ENCODE data around the gene SAXO2. TPM values are rescaled to one million over a fixed set of nuclear protein-coding genes. Genes with fewer than 3 reads are reported as not detected.

Gene SAXO2
- total and polyA plus RNA-seq, 2 experiments from 2014 or later = 0.73 to 10.1 TPM

DNA sequence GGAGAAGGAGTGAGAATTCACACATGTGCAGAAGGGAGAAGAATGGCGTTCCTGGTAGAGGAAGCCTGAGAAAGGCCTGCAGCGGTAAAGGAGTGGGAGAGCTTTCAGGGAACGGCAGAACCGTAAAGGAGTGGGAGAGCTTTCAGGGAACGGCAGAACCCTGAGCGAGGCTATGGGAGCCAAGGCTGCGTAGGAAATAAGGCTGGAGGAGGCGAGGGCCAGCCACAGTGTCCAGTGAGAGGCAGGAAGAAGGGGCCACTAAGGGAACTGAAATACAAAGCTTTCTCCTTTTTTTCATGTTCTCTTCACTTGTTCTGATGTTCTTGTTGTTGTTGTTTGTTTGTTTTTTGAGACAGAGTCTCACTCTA is 45.1 kb downstream of the SAXO2 start:
- Mint-ChIP-seq H3K4me3 (no peak overlapping the region), H3K27ac (no peak overlapping the region), H3K27me3 (ENCODE audit: insufficient read depth, low read depth, poor library complexity) (peaks cover 3% of the 10 kb centered on the region), H3K4me1 (no peaks in the 10 kb centered on the region), H3K9me3 (peaks cover 5% of the 10 kb centered on the region; the same call in 1 of the 3 replicates), H3K36me3 (ENCODE audit: low read depth) (no peaks in the 10 kb centered on the region)
- Histone ChIP-seq H3K36me3 (ENCODE audit: insufficient read depth) (no peaks in the 10 kb centered on the region), H3K27ac (ENCODE audit: low read depth) (no peak overlapping the region), H3K9me2 (ENCODE audit: insufficient read depth) (no peaks in the 10 kb centered on the region), H4K20me1 (replicated peaks; ENCODE audit: insufficient read depth) (no peaks in the 10 kb centered on the region), H3F3A (replicated peaks; ENCODE audit: low read depth) (no peaks in the 10 kb centered on the region), H3K4me1 (ENCODE audit: insufficient read depth) (no peaks in the 10 kb centered on the region), H2AFZ (no peak overlapping the region), H3K79me2 (replicated peaks; ENCODE audit: insufficient read depth) (no peaks in the 10 kb centered on the region), H3K27me3 (ENCODE audit: insufficient read depth) (no peaks in the 10 kb centered on the region), H3K4me2 (no peak overlapping the region), H3K4me3 (no peak overlapping the region)
- DNase-seq (ENCODE audit: low spot score) = no peak
- no peak for TF ChIP-seq NANOG (IDR thresholded peaks at IDR 0.05; ENCODE audit: borderline replicate concordance)
- no peak for ATAC-seq

DNA sequence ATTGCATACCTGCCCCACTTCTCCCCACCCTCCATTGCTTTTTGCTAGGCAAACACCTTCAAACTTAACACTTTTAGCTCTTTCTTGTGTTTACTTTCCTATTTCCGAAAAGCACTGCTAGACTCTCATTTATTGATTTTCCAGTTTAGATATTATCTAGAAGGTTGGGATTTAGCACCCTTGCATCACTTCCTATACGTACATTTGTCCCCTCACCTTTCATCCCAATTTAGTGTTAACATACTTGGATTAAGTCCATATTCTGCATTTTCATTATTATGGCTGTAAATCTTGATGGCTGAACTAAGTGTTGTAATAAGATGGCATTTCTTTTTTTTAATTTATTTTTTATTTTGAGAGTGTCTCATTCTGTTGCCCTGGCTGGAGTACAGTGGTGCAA is 47.2 kb downstream of the SAXO2 start:
- Histone ChIP-seq H3K36me3 (ENCODE audit: insufficient read depth) (no peaks in the 10 kb centered on the region), H3K79me2 (replicated peaks; ENCODE audit: insufficient read depth) (no peaks in the 10 kb centered on the region), H3K27me3 (ENCODE audit: insufficient read depth) (no peaks in the 10 kb centered on the region), H3K4me2 (no peak overlapping the region), H3K9me2 (ENCODE audit: insufficient read depth) (no peaks in the 10 kb centered on the region), H3K4me3 (no peak overlapping the region), H2AFZ (no peak overlapping the region), H3K4me1 (ENCODE audit: insufficient read depth) (no peaks in the 10 kb centered on the region), H3K27ac (ENCODE audit: low read depth) (no peak overlapping the region), H4K20me1 (replicated peaks; ENCODE audit: insufficient read depth) (no peaks in the 10 kb centered on the region), H3F3A (replicated peaks; ENCODE audit: low read depth) (no peaks in the 10 kb centered on the region)
- DNase-seq (ENCODE audit: low spot score) = no peak
- no peaks in the 10 kb centered on the region for H3K4me1 Mint-ChIP-seq
- no peak for ATAC-seq
- no peak overlapping the region for H3K27ac Mint-ChIP-seq
- no peak overlapping the region for H3K4me3 Mint-ChIP-seq
- no peaks in the 10 kb centered on the region; the same call in 2 of the 3 replicates for H3K36me3 Mint-ChIP-seq (ENCODE audit: low read depth)
- H3K9me3 Mint-ChIP-seq = peaks cover 5% of the 10 kb centered on the region; the same call in 1 of the 3 replicates
- H3K27me3 Mint-ChIP-seq (ENCODE audit: insufficient read depth, low read depth, poor library complexity) = no peaks in the 10 kb centered on the region
- no peak for TF ChIP-seq POLR2AphosphoS5 (IDR thresholded peaks at IDR 0.05; ENCODE audit: low read depth)
- TF ChIP-seq CREB1 (CRISPR knock-in tag; IDR thresholded peaks at IDR 0.05; ENCODE audit: low read depth) = no peak
- no peak for TF ChIP-seq JUNB (IDR thresholded peaks at IDR 0.05; ENCODE audit: unreplicated experiment)
- TF ChIP-seq STAT1 (IDR thresholded peaks at IDR 0.05; ENCODE audit: unreplicated experiment) = no peak
- TF ChIP-seq EZH2phosphoT487 (IDR thresholded peaks at IDR 0.05; ENCODE audit: unreplicated experiment) = no peak
- no peak for TF ChIP-seq ZNF114 (CRISPR knock-in tag; IDR thresholded peaks at IDR 0.05)
- TF ChIP-seq NANOG (IDR thresholded peaks at IDR 0.05; ENCODE audit: borderline replicate concordance) = no peak
- TF ChIP-seq EZH2 (IDR thresholded peaks at IDR 0.05; ENCODE audit: low read depth, unreplicated experiment) = no peak
- no peak for TF ChIP-seq REST (IDR thresholded peaks at IDR 0.05; ENCODE audit: unreplicated experiment)
- TF ChIP-seq, protein P1, sequence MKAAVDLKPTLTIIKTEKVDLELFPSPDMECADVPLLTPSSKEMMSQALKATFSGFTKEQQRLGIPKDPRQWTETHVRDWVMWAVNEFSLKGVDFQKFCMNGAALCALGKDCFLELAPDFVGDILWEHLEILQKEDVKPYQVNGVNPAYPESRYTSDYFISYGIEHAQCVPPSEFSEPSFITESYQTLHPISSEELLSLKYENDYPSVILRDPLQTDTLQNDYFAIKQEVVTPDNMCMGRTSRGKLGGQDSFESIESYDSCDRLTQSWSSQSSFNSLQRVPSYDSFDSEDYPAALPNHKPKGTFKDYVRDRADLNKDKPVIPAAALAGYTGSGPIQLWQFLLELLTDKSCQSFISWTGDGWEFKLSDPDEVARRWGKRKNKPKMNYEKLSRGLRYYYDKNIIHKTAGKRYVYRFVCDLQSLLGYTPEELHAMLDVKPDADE (IDR thresholded peaks at IDR 0.05) = no peak
- TF ChIP-seq ZNF331 (CRISPR knock-in tag; IDR thresholded peaks at IDR 0.05; ENCODE audit: low read depth) = no peak
- TF ChIP-seq, protein P2, sequence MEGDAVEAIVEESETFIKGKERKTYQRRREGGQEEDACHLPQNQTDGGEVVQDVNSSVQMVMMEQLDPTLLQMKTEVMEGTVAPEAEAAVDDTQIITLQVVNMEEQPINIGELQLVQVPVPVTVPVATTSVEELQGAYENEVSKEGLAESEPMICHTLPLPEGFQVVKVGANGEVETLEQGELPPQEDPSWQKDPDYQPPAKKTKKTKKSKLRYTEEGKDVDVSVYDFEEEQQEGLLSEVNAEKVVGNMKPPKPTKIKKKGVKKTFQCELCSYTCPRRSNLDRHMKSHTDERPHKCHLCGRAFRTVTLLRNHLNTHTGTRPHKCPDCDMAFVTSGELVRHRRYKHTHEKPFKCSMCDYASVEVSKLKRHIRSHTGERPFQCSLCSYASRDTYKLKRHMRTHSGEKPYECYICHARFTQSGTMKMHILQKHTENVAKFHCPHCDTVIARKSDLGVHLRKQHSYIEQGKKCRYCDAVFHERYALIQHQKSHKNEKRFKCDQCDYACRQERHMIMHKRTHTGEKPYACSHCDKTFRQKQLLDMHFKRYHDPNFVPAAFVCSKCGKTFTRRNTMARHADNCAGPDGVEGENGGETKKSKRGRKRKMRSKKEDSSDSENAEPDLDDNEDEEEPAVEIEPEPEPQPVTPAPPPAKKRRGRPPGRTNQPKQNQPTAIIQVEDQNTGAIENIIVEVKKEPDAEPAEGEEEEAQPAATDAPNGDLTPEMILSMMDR (conservative IDR thresholded peaks at IDR 0.05; ENCODE audit: low read depth in 2 of 2) = no peak

Data from GM23338 (cell line).